Natural killer cell (primary cell): ENCODE measurements around the gene SHISA8. TPM values are rescaled to one million over a fixed set of nuclear protein-coding genes. Genes with fewer than 3 reads are reported as not detected.

Experiments
- ATAC-seq, 3 donors: fragments of 150-1000 bp in 2 of 3; fragments of 200-7000 bp in 1 of 3; cut with Tn5 transposase; 1 replicate in 1 of 3; 2 replicates in 2 of 3; pipeline ENCODE4 v1.10.0; 2021; ENCODE audit warnings: mild to moderate bottlenecking in 2 of 3, moderate library complexity in 2 of 3
- DNase-seq, 2 donors: peaks; one replicate each; pipeline versions ENCODE4 v3.0.0 to v3.0.0-alpha.2; 2013 to 2021; ENCODE audit warnings: mixed read lengths in 1 of 2
- H3K27ac ChIP-seq: one replicate; pipeline ENCODE4 v1.5.1; 2013; ENCODE audit warnings: mild to moderate bottlenecking, low read length
- H3K27me3 ChIP-seq: one replicate; pipeline ENCODE4 v1.6.1; 2013; ENCODE audit warnings: low read length; ENCODE audit not compliant: control insufficient read depth, insufficient read depth
- H3K36me3 ChIP-seq: one replicate; pipeline ENCODE4 v1.6.1; 2013; ENCODE audit warnings: low read length; ENCODE audit not compliant: control insufficient read depth, insufficient read depth
- H3K4me1 ChIP-seq: one replicate; pipeline ENCODE4 v1.6.1; 2013; ENCODE audit warnings: low read length; ENCODE audit not compliant: control insufficient read depth, insufficient read depth
- H3K4me3 ChIP-seq: one replicate; pipeline ENCODE4 v1.5.1; 2013; ENCODE audit warnings: low read length
- H3K9me3 ChIP-seq: one replicate; pipeline ENCODE4 v1.6.1; 2013; ENCODE audit warnings: low read length; ENCODE audit not compliant: control insufficient read depth, insufficient read depth
- H3K27ac Mint-ChIP-seq, 2 donors: one replicate each; pipeline ENCODE4 v1.8.0; 2022; ENCODE audit warnings: mild to moderate bottlenecking in 2 of 2, mixed read lengths in 2 of 2, moderate library complexity in 1 of 2
- H3K27me3 Mint-ChIP-seq, 2 donors: one replicate each; pipeline ENCODE4 v1.8.0; 2022; ENCODE audit warnings: low read depth in 2 of 2, mixed read lengths in 2 of 2
- H3K36me3 Mint-ChIP-seq: one replicate; pipeline ENCODE4 v1.8.0; 2022; ENCODE audit warnings: mixed read lengths
- H3K4me1 Mint-ChIP-seq, 2 donors: one replicate each; pipeline ENCODE4 v1.8.0; 2022; ENCODE audit warnings: mixed read lengths in 2 of 2
- H3K4me3 Mint-ChIP-seq: one replicate; pipeline ENCODE4 v1.8.0; 2022; ENCODE audit warnings: mild to moderate bottlenecking, moderate library complexity, mixed read lengths
- H3K9me3 Mint-ChIP-seq, 2 donors: one replicate each; pipeline ENCODE4 v1.8.0; 2022; ENCODE audit warnings: mixed read lengths in 2 of 2
- CTCF ChIP-seq: fragments of 200-600 bp; IDR thresholded peaks from one replicate; pipeline ENCODE4 v1.8.0; 2022; ENCODE audit warnings: antibody characterized with exemption
- WGBS: methylation state at CpG from one replicate; pipeline ENCODE4 v1.1.7; 2013; ENCODE audit warnings: missing lambda C conversion rate; ENCODE audit not compliant: insufficient coverage; 5-methylcytosine and 5-hydroxymethylcytosine counted together
- intact Hi-C: fragments of 100-400 bp; cut with micrococcal nuclease; formaldehyde crosslinking; loops from one replicate; pipeline ENCODE4 v1.14.2; 2022
- total RNA-seq, 4 donors: library from RNA; stranded (reverse); fragments of 120-200 nt in 1 of 4; gene quantifications; one replicate each; pipeline versions ENCODE4 v1.2.3 to v1.2.4, GENCODE V29; 2013 to 2022

The SHISA8 gene
- total RNA-seq, 3 donors from 2014 or later (not counting 1 experiment from before 2014, with no cell fraction given), result 0.24 TPM; not detected in 2

DNA sequence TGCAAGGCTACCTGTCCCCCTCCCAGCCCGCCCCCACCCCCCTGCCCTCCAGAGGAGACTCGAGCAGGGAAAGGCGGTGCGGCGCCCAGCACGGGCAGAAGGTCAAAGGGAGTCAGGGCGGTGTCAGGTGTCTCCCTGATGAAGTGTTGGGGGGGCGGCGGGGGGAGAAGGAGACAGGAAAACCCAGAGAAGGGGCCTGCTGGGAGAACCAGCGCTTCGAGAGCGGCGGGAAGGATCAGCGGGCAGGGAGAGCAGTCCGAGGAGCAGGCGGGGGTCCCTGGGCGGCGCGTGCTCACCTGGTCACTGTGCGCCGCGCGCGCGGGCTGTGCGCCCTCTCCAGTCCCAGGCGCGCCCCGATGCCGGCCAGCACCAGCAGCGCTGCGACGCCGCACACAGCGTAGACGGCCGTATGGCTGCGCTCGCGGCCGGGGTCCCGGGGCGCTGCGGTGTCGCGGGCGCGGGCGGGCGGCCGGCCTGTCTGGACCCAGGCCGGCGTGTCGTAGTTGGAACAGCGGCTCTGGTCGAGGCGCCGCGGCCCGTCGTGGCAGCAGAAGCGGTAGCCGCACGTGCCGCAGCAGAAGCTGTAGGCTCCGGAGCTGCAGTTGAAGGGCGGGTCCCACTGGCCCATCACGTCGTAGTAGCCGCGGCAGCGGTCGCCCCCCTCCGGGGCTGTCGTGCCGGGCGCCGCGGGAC lies 886 bp downstream of the SHISA8 start:
- H3K4me1 ChIP-seq, result peaks cover 58% of the 10 kb centered on the region
- H3K27me3 ChIP-seq, result peaks cover 65% of the 10 kb centered on the region
- ATAC-seq, result no peak
- peak in 1 of 2 donors; percentile 43 for DNase-seq
- no peak overlapping the region for H3K27ac ChIP-seq
- H3K4me3 ChIP-seq, result no peak overlapping the region
- intact Hi-C loops, result no loop called here
- peaks cover 5 to 26% of the 10 kb centered on the region in 2 donors for H3K4me1 Mint-ChIP-seq
- H3K27ac Mint-ChIP-seq, result no peak overlapping the region
- H3K9me3 ChIP-seq, result no peaks in the 10 kb centered on the region
- no peaks in the 10 kb centered on the region for H3K36me3 Mint-ChIP-seq
- no peak overlapping the region for H3K4me3 Mint-ChIP-seq
- 6% methylated on average over 78 of the region's 79 CpGs for WGBS
- H3K27me3 Mint-ChIP-seq, result peaks cover 24 to 37% of the 10 kb centered on the region in 2 donors
- H3K9me3 Mint-ChIP-seq, result no peaks in the 10 kb centered on the region
- no peak for TF ChIP-seq CTCF
- H3K36me3 ChIP-seq, result no peaks in the 10 kb centered on the region

DNA sequence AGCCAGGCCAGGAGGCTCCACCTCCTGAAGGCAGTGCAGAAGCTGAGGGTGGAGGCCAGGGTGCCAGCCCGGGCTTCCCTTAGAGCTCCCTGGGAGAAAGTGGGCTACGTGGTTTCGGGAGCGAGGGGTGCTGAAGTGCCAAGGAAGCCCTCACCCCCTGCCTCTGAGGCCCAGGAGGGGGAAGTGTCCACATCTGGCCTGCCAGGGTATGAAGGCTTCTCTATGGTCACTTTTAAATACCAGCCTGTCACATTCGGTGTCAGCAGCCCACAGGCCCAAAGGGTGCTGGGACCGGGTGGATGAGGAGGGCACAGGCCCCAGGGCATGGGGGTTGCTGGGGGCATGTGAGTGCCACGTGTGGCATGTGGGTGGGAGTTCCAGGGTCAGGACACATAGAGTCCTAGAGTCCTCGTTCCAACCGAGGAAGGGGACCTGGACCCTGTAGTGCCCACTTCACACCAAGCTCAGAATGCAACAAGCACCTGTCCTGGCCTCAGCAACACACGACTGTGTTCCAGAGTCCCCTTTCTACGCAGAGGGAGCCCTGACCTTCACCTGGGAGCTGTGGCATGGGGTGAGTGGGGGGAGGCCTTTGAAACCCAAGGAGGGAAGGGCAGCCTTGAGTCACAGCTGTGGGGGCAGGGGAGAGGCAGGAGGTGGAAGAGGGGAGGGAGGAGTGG lies 1.7 kb downstream of the SHISA8 start:
- DNase-seq (no peak), ATAC-seq (no peak)
- Histone ChIP-seq H3K4me1 (peaks cover 58% of the 10 kb centered on the region), H3K36me3 (no peaks in the 10 kb centered on the region), H3K27ac (no peak overlapping the region), H3K9me3 (no peaks in the 10 kb centered on the region), H3K4me3 (no peak overlapping the region), H3K27me3 (peaks cover 61% of the 10 kb centered on the region)
- WGBS, result 81% methylated on average over 10 of the region's 11 CpGs
- no peak overlapping the region for H3K27ac Mint-ChIP-seq
- no peaks in the 10 kb centered on the region for H3K9me3 Mint-ChIP-seq
- peaks cover 12 to 33% of the 10 kb centered on the region in 2 donors for H3K4me1 Mint-ChIP-seq
- no peak for TF ChIP-seq CTCF
- H3K27me3 Mint-ChIP-seq, result peaks cover 24 to 37% of the 10 kb centered on the region in 2 donors
- intact Hi-C loops, result no loop called here
- H3K4me3 Mint-ChIP-seq, result peak overlapping the region; percentile 47
- no peaks in the 10 kb centered on the region for H3K36me3 Mint-ChIP-seq

- Mint-ChIP-seq H3K27me3 (peaks cover 24 to 37% of the 10 kb centered on the region in 2 donors), H3K36me3 (no peaks in the 10 kb centered on the region), H3K9me3 (no peaks in the 10 kb centered on the region), H3K27ac (no peak overlapping the region), H3K4me3 (peak overlapping the region; percentile 47), H3K4me1 (peaks cover 12 to 40% of the 10 kb centered on the region in 2 donors)
- Histone ChIP-seq H3K4me1 (peaks cover 58% of the 10 kb centered on the region), H3K4me3 (no peak overlapping the region), H3K9me3 (no peaks in the 10 kb centered on the region), H3K36me3 (peaks cover 2% of the 10 kb centered on the region), H3K27me3 (peaks cover 54% of the 10 kb centered on the region), H3K27ac (no peak overlapping the region)
- ATAC-seq (no peak), DNase-seq (no peak)
- WGBS, result 83% methylated on average over 9 of the region's 9 CpGs
- no peak for TF ChIP-seq CTCF
- intact Hi-C loops, result no loop called here
Measured at GRCh38 chr22:41912338-41913039, 2.4 kb downstream of the SHISA8 start.
